SK-N-SH (cell line): Measurements from ENCODE around the gene NUPR2.

ENCODE experiments used
- EP300 ChIP-seq, 2 experiments: IDR thresholded peaks; 2 replicates each; pipeline versions ENCODE4 v1.4.0 to v1.6.1; 2012; ENCODE audit warnings: borderline replicate concordance in 1 of 2, low read depth in 1 of 2, low read length in 1 of 2
- NRF1 ChIP-seq: IDR thresholded peaks from 2 replicates; pipeline ENCODE4 v1.6.1; 2012; ENCODE audit warnings: low read depth, mild to moderate bottlenecking, low read length
- SIN3A ChIP-seq: IDR thresholded peaks from 2 replicates; pipeline ENCODE4 v1.6.1; 2012; ENCODE audit warnings: low read depth, mild to moderate bottlenecking, low read length, moderate library complexity, borderline replicate concordance
- TF ChIP-seq, protein P1 (sequence below): fragments of 200-600 bp; sonication (generic); IDR thresholded peaks from 2 replicates; pipeline ENCODE4 v1.6.1; 2017; ENCODE audit warnings: antibody characterized with exemption, mild to moderate bottlenecking, moderate library complexity
- TF ChIP-seq, protein P2 (sequence below): IDR thresholded peaks from 2 replicates; pipeline ENCODE4 v1.6.1; 2012; ENCODE audit warnings: mild to moderate bottlenecking, low read depth, low read length, moderate library complexity

DNA sequence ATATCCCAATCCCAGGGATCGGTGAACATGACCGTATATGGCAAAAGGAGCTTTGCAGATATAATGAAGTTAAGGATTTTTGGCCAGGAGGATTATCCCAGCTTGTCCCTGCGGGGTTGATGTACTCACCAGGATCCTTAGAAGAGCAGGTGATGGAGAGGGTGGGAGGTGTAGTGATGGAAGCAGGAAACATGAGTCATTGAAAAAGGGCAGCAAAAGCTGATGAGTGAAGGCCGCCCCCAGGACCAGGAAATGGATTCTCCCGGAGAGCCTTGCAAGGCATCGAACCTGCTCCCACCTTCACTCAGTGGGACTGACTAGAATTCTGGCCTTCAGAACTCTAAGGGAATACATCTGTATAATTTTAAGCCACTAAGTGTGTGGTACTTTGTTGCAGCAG is 5.2 kb upstream of the NUPR2 start:
- TF ChIP-seq, protein P1, sequence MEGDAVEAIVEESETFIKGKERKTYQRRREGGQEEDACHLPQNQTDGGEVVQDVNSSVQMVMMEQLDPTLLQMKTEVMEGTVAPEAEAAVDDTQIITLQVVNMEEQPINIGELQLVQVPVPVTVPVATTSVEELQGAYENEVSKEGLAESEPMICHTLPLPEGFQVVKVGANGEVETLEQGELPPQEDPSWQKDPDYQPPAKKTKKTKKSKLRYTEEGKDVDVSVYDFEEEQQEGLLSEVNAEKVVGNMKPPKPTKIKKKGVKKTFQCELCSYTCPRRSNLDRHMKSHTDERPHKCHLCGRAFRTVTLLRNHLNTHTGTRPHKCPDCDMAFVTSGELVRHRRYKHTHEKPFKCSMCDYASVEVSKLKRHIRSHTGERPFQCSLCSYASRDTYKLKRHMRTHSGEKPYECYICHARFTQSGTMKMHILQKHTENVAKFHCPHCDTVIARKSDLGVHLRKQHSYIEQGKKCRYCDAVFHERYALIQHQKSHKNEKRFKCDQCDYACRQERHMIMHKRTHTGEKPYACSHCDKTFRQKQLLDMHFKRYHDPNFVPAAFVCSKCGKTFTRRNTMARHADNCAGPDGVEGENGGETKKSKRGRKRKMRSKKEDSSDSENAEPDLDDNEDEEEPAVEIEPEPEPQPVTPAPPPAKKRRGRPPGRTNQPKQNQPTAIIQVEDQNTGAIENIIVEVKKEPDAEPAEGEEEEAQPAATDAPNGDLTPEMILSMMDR, result no peak
- TF ChIP-seq, protein P2, sequence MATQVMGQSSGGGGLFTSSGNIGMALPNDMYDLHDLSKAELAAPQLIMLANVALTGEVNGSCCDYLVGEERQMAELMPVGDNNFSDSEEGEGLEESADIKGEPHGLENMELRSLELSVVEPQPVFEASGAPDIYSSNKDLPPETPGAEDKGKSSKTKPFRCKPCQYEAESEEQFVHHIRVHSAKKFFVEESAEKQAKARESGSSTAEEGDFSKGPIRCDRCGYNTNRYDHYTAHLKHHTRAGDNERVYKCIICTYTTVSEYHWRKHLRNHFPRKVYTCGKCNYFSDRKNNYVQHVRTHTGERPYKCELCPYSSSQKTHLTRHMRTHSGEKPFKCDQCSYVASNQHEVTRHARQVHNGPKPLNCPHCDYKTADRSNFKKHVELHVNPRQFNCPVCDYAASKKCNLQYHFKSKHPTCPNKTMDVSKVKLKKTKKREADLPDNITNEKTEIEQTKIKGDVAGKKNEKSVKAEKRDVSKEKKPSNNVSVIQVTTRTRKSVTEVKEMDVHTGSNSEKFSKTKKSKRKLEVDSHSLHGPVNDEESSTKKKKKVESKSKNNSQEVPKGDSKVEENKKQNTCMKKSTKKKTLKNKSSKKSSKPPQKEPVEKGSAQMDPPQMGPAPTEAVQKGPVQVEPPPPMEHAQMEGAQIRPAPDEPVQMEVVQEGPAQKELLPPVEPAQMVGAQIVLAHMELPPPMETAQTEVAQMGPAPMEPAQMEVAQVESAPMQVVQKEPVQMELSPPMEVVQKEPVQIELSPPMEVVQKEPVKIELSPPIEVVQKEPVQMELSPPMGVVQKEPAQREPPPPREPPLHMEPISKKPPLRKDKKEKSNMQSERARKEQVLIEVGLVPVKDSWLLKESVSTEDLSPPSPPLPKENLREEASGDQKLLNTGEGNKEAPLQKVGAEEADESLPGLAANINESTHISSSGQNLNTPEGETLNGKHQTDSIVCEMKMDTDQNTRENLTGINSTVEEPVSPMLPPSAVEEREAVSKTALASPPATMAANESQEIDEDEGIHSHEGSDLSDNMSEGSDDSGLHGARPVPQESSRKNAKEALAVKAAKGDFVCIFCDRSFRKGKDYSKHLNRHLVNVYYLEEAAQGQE, result no peak
- TF ChIP-seq NRF1, result no peak
- no peak for TF ChIP-seq SIN3A
- no peak for TF ChIP-seq EP300 (IDR thresholded peaks at IDR 0.05; ENCODE audit: borderline replicate concordance in 1 of 2, low read depth in 1 of 2, low read length in 1 of 2)
